ENCODE data around the gene CYSLTR2.
"Not testable (repeated sequence)": the region's sequence is repeated elsewhere in the genome, so short reads cannot be mapped to it uniquely, and the experiment has no call there.

CYSLTR2 gene

DNA sequence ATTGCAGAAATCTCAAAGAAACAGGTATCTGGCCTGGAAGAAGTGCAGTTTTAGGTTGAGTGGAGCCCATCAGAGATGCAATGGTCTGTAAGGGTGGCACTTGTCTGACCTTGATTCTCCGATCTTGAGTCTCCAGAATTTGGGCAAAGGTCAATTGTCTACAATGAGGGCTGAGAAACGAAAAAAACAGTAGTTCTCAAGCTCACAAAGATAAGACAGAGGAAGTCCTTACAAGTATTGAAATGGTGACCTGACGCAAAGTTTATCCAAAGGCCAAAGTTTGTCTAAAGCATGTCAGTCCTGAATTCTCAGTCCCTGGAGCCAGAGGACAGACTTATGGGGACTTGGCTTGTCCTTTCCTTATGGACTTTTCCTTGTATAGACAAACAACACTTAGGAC, 40.3 kb downstream of the CYSLTR2 start:
- no peak for DNase-seq (ENCODE audit: low read depth, low spot score)

- no peak for DNase-seq (ENCODE audit: low read depth, low spot score)
Observed at GRCh38 chr13:48695776-48696175, 42.0 kb downstream of the CYSLTR2 start.

GRCh38 chr13:48696676-48697075, 42.9 kb downstream of the CYSLTR2 start:
- DNase-seq (ENCODE audit: low read depth, low spot score): not testable (repeated sequence)

- DNase-seq (ENCODE audit: low read depth, low spot score): no peak
Observed at GRCh38 chr13:48707405-48707804, 53.7 kb downstream of the CYSLTR2 start.

DNA sequence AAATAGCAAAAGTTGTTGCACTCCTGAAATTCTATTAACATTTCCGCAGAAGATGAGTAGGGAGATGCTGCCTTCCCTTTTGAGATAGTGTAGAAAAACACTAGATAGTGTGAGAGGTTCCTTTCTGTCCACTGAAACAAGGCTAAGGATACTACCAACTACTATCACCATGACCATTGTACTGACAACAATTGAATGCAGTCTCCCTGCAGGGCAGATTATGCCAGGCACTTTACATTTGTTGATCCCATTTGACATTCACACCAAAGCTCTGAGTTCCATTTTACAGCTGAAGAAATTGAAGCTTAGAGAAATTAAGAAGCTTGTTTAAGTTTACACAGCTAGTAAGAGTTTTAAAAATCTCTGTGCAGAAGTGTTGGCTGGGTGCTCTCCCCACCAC, 55.0 kb downstream of the CYSLTR2 start:
- DNase-seq (ENCODE audit: low read depth, low spot score): no peak

GRCh38 chr13:48709213-48709612, 55.5 kb downstream of the CYSLTR2 start:
- no peak for DNase-seq (ENCODE audit: low read depth, low spot score)

GRCh38 chr13:48710160-48710559, 56.4 kb downstream of the CYSLTR2 start:
- DNase-seq (ENCODE audit: low read depth, low spot score): no peak

GRCh38 chr13:48712141-48712540, 58.4 kb downstream of the CYSLTR2 start:
- no peak for DNase-seq (ENCODE audit: low read depth, low spot score)

DNA sequence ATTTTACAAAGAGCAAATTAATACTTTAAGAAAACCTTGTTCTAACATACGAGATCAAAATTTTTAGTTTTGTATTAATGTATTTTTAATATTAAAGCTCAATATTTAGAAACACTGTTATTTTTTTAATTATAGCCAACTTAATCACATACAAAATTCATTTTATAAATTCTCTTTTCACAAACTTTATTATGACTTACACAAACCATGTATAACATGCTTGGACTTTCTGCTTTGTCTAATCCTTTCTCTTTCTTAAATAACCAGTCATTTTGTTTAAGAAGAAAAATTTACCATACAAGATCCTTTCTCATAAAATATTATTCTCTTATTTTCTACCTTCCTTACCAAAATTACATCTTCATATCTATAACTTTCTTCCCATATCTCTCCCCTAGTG, 62.2 kb downstream of the CYSLTR2 start:
- DNase-seq (ENCODE audit: low read depth, low spot score): no peak

DNA sequence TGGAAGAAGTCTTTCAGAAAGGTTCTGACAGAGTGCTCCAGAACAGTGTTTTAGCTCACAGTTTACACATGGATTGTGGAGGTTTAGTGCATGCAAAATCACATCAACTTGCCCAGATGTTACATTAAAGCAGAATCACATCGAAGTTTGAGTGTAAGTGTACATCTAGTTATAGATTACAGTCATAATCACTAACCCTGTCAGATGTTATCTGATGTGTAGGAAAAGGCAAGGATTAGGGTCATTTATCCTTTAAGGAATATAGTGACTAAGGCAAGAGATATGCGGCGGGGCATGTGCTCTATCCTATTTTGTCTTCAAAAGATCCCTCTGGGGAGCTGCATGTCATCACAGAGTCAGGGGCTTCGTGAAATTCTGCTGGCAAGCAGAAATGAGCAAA, 66.9 kb downstream of the CYSLTR2 start:
- no peak for DNase-seq (ENCODE audit: low read depth, low spot score)

- DNase-seq (ENCODE audit: low read depth, low spot score): no peak
Observed at GRCh38 chr13:48723168-48723567, 69.4 kb downstream of the CYSLTR2 start.

DNA sequence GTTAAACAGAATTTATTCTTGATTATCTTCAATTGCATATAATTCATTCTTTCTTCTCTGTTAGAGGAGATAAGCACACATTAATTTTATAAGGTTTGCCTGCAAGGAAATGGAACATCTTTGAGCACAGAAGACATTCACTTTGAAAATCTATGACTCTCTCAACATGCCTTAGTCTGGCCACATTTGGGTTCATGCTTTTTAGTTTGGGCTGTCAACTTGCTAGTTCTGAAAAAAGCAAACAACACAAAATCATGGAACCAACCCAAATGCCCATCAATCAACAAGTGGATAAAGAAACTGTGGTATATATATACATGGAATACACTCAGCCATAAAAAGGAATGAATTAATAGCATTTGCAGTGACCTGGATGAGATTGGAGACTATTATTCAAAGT, 71.5 kb downstream of the CYSLTR2 start:
- no peak for DNase-seq (ENCODE audit: low read depth, low spot score)

GRCh38 chr13:48726711-48727110, 73.0 kb downstream of the CYSLTR2 start:
- no peak for DNase-seq (ENCODE audit: low read depth, low spot score)

DNA sequence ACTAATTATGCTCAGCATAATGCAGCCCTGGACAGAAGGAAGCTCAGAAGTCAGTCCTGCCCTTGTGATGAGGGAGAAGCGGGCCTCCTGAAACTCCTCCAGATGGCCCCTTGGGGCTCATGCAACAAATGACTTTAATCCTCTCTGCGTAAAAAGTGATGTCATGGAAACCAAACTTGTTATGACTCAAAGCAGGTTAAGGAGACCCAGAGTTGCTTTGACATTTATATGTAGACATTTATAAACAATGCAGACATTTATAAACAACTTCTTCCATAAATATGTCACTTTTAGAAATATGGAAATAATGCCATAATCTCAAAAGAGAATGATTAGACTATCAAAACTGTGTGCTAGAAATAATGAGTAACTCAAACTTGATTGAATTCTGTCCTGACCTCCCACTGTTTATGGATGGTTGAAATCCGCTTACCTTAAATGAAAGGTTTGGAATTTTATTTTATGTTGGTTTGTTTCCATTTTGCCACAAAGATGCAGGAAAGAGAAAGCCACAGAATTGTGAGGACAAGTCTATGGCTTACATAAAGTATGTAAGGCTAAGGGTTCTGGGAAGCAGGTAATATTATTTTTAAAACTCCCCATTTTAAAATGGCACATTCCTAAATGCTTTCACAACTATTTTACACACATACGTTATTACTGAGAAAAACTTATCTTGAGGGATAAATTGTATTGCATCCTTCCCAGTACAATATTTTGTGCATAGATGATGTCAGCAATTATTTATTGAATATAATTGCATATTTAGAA, 73.7 kb downstream of the CYSLTR2 start:
- DNase-seq (ENCODE audit: low read depth, low spot score): no peak

GRCh38 chr13:48728226-48728625, 74.5 kb downstream of the CYSLTR2 start:
- DNase-seq (ENCODE audit: low read depth, low spot score): no peak

GRCh38 chr13:48728876-48729275, 75.1 kb downstream of the CYSLTR2 start:
- DNase-seq (ENCODE audit: low read depth, low spot score): no peak

DNA sequence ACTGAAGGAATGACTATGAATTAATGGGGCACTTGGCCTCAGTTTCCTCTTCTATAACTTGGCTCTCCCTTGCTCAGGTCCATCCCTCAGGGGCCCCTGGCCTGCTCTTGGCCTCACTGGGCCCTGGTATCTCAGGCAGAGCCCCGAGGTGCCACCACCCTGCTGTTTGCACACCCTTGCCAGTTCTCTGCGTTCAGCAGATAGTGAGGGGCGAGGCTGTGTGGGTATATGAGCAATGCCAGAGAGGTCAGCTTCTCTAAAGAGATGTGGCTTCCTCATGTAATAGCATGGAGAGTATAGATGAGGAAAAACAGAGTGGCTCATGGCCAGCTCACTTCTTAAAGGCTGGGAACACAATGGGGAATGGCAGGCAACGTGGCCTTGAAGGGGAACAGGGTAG, 76.1 kb downstream of the CYSLTR2 start:
- no peak for DNase-seq (ENCODE audit: low read depth, low spot score)

DNA sequence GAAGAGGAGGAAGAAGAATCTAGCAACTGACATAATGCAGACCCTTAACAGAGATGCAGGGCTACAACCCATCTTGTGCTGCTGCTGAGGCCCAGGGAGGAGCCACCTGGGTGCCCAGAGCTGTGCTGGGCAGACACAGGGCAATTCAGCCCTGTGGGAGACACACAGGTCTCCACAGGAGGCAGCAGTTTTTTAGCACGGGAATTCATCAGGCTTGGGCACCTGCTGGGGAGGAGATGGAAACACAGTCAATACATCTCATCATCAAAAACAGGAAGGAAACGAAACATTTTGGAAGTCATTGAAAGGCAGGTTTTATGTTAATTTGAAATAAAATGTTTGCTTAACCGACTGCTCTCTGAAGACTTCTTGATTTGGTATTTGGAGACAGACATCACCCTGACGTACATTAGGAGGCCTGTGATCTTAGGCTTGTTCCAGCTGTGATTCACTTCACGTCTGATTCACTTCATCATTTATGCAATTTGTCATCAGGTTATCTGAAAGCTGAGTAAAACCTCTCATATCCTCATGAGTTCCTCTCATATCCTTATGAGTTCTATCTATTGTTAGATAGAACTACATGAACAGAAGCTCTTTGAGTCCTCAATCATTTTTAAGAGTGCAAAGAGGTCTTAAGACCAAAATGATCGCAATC, 77.4 kb downstream of the CYSLTR2 start:
- no peak for DNase-seq (ENCODE audit: low read depth, low spot score)

DNA sequence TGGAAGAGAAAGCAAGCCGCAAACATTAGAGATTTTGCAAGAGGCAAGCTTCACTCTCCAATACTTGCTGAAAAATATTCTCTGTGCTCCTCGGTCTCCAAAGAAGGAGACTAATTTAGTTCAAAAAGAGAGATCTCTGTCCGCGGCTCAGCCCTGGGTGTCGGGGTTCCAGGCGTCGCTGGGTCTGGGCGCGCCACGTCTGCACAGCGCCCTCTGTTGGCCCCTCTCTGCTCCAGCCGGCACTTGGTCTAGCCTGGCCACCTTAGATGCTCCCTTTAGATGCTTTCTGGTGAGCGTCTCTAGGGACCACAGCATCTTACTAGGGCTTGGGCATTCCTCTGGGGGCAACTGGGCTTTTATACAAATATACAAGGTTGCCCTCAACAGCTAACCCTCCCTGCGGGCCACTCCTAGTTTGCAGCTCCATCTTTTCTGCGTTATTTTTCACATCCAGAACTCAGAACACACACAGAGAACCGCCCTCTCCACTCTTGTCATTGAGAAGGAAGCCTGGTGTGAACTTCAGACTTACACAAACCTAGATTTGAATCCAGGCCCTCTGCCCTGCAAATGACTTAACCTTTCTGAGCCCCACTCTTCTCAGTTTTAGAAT, 78.3 kb downstream of the CYSLTR2 start:
- DNase-seq (ENCODE audit: low read depth, low spot score): no peak

DNA sequence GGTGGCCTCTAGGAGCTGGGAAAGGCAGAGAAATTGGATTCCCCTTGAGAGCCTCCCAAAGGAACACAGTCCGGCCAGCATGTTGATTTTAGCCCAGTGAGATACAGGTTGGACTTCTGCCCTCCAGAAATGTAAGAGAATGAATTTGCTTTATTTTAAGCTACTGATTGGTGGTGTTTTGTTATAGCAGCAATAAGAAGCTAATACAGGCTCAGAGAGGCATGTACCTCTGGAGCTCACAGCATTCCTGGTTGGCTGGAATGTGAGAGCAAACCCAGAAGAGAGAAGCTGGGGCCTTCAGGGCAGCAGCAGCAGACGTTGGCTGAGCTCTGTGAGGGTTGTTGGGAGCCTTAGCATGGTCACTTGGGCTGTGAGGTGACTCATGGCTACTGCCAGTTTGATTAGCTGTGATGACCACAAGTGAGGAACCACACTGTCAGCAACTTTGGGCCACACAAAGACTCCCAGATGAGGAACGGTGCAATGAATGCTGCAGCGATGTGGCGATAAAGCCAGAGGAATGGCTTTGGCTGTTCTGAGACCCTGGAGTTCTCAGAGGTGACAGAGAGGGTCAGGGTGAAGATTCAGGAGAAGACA, 80.1 kb downstream of the CYSLTR2 start:
- DNase-seq (ENCODE audit: low read depth, low spot score): no peak

DNA sequence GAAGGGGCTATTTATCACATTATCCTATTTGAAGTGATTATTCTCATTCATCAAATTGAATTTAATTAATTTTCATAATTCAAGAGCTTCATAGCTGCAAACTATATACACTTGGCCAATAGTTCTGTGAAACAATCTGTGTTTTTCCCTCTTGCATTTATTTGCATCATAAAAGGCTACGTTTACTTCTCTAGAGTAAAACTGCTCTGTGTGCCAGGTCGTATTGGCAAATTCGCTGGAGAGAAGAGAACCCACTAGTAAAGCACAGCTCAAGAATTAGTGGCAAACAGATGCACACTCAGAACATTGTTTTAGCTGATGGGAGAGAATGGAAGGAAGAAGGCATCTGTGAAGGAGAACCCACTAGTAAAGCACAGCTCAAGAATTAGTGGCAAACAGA, 81.8 kb downstream of the CYSLTR2 start:
- no peak for DNase-seq (ENCODE audit: low read depth, low spot score)

DNA sequence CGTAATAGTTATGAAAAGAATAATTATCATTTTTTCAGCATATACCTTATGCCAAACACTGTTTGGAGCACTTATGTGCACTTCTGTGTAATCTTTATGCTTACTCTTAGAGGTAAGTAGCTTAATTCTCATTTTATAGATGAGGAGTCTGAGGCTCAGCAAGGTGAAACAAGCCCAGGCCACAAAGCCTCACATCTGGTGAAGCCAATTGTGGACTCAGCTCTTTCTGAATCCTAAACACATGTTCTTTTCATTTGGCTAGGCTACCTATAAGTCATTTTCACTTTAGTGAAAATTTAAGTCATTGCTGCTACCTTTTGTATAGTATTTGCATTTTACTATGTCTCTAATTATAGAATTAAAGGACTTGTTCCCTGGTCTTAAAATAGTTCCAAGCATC, 84.0 kb downstream of the CYSLTR2 start:
- DNase-seq (ENCODE audit: low read depth, low spot score): no peak

DNA sequence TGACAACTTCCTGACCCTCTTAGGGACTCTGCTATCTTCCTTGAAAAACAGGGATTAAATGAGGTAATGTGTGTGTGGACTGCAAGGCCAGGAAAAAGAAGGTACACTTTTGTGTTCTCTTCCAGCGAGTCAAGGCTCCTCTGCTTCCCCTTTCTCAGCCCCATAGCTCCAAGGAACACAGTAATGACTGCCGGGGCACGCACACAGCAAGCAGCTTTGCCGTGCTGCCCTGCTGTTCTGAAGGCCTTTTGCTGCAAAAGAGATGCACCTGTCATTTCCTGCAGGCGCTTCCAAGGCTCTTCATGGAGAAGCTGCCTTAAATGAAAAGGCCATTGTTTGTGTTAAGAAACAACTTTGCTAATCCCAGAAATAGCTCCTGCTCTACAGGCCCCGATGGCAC, 84.6 kb downstream of the CYSLTR2 start:
- DNase-seq (ENCODE audit: low read depth, low spot score): no peak
